Cardiac muscle cell (in vitro differentiated cells and primary cell): ENCODE data around the gene UBASH3B. TPM values are rescaled to one million over a fixed set of nuclear protein-coding genes. Genes with fewer than 3 reads are reported as not detected.

ENCODE experiments used
- DNase-seq, 2 donors: peaks; one replicate each; pipeline versions ENCODE4 v3.0.0 to v3.0.0-alpha.2; 2010 to 2017; ENCODE audit warnings: low read depth in 1 of 2, low spot score in 1 of 2
- H3K27ac ChIP-seq: fragments of 200-600 bp; sonication (generic); 2 replicates; pipeline ENCODE4 v1.5.1; 2016
- H3K27me3 ChIP-seq: fragments of 200-600 bp; sonication (generic); 2 replicates; pipeline ENCODE4 v1.6.0; 2016; ENCODE audit warnings: control low read depth
- H3K36me3 ChIP-seq: fragments of 200-600 bp; sonication (generic); 2 replicates; pipeline ENCODE4 v1.5.1; 2016; ENCODE audit warnings: control low read depth
- H3K4me1 ChIP-seq: fragments of 200-600 bp; sonication (generic); 2 replicates; pipeline ENCODE4 v1.8.1; 2017; ENCODE audit warnings: low read depth, mild to moderate bottlenecking, mixed run types
- H3K4me3 ChIP-seq: fragments of 200-600 bp; sonication (generic); 2 replicates; pipeline ENCODE4 v1.5.1; 2016; ENCODE audit warnings: mild to moderate bottlenecking
- H3K9me3 ChIP-seq: fragments of 200-600 bp; sonication (generic); 2 replicates; pipeline ENCODE4 v1.5.1; 2017; ENCODE audit warnings: low read depth, mild to moderate bottlenecking, control low read depth
- CTCF ChIP-seq: IDR thresholded peaks from 2 replicates; pipeline ENCODE4 v1.5.1; 2012; ENCODE audit warnings: low read depth, mild to moderate bottlenecking, low read length
- polyA plus RNA-seq: library from polyadenylated mRNA; unstranded; fragments of >200 nt; fragmentation: Nextera tagmentation; extraction: Ambion mirVana; gene quantifications from 2 replicates; pipeline ENCODE4 v1.2.1, GENCODE V29; 2016
- total RNA-seq: library from RNA; depleted of rRNA; stranded (reverse); fragments of >200 nt; gene quantifications from 2 replicates; pipeline ENCODE4 v1.2.3, GENCODE V29; 2016

The UBASH3B gene
- total and polyA plus RNA-seq, 2 experiments from 2014 or later: 2.7 TPM; not detected in 1

GRCh38 chr11:122769126-122769780 is 113.7 kb downstream of the UBASH3B start:
- H3K36me3 ChIP-seq: no peaks in the 10 kb centered on the region
- no peak for TF ChIP-seq CTCF

GRCh38 chr11:122772945-122773344 is 117.4 kb downstream of the UBASH3B start:
- no peak for TF ChIP-seq CTCF
- no peaks in the 10 kb centered on the region for H3K27me3 ChIP-seq

More at GRCh38 chr11:122769126-122769780, 113.7 kb downstream of the UBASH3B start:
- no peaks in the 10 kb centered on the region for H3K27me3 ChIP-seq
- no peak overlapping the region for H3K4me3 ChIP-seq
- H3K4me1 ChIP-seq: no peaks in the 10 kb centered on the region
- peak in 1 of 2 donors; percentile 47 for DNase-seq
- no peak overlapping the region for H3K27ac ChIP-seq
- no peaks in the 10 kb centered on the region for H3K9me3 ChIP-seq

GRCh38 chr11:122773781-122774266 is 118.3 kb downstream of the UBASH3B start:
- Histone ChIP-seq H3K36me3 (no peaks in the 10 kb centered on the region), H3K27me3 (no peaks in the 10 kb centered on the region), H3K4me1 (no peaks in the 10 kb centered on the region), H3K27ac (no peak overlapping the region), H3K9me3 (no peaks in the 10 kb centered on the region), H3K4me3 (no peak overlapping the region)
- TF ChIP-seq CTCF: no peak
- DNase-seq: no peak

More at GRCh38 chr11:122772945-122773344, 117.4 kb downstream of the UBASH3B start:
- Histone ChIP-seq H3K4me1 (no peaks in the 10 kb centered on the region), H3K9me3 (no peaks in the 10 kb centered on the region), H3K4me3 (no peak overlapping the region), H3K27ac (no peak overlapping the region), H3K36me3 (no peaks in the 10 kb centered on the region)
- DNase-seq: peak in 1 of 2 donors; percentile 68

- no peak for DNase-seq
- no peak overlapping the region for H3K4me3 ChIP-seq
- no peak for TF ChIP-seq CTCF
Observed at GRCh38 chr11:122775675-122776271, 120.3 kb downstream of the UBASH3B start.

GRCh38 chr11:122776546-122776945 is 121.0 kb downstream of the UBASH3B start:
- DNase-seq: peak in 1 of 2 donors; percentile 41
- no peak for TF ChIP-seq CTCF
- Histone ChIP-seq H3K27ac (no peak overlapping the region), H3K4me3 (no peak overlapping the region), H3K27me3 (no peaks in the 10 kb centered on the region), H3K4me1 (no peaks in the 10 kb centered on the region), H3K36me3 (no peaks in the 10 kb centered on the region), H3K9me3 (no peaks in the 10 kb centered on the region)

More at GRCh38 chr11:122775675-122776271, 120.3 kb downstream of the UBASH3B start:
- Histone ChIP-seq H3K9me3 (no peaks in the 10 kb centered on the region), H3K4me1 (no peaks in the 10 kb centered on the region), H3K27me3 (no peaks in the 10 kb centered on the region), H3K36me3 (no peaks in the 10 kb centered on the region), H3K27ac (no peak overlapping the region)
